SK-N-SH (cell line): ENCODE data around the gene CTF1. TPM values are rescaled to one million over a fixed set of nuclear protein-coding genes. Genes with fewer than 3 reads are reported as not detected.

Source experiments
- CTCF ChIA-PET: fragments of 300-600, 350-600 bp; formaldehyde crosslinking; extraction: SDS; loops from one replicate; lab custom pipeline; 2021; lab: Yijun Ruan, JAX
- POLR2A ChIA-PET: fragments of 350-600 bp; sonication (Branson Sonifier 250); formaldehyde crosslinking; extraction: SDS; loops from one replicate; lab custom pipeline; 2020; ENCODE audit warnings: antibody characterized with exemption, inconsistent platforms; lab: Yijun Ruan, JAX
- DNase-seq: peaks from one replicate; pipeline ENCODE4 v3.0.0; 2012
- H2AFZ ChIP-seq: fragments of 200-600 bp; sonication (generic); 2 replicates; pipeline ENCODE4 v1.8.1; 2016; ENCODE audit warnings: antibody characterized with exemption, mild to moderate bottlenecking, low read depth
- H3F3A ChIP-seq: fragments of 200-600 bp; sonication (generic); replicated peaks from 2 replicates; pipeline ENCODE3; 2016; ENCODE audit warnings: antibody characterized with exemption, mild to moderate bottlenecking; ENCODE audit not compliant: insufficient read depth
- H3K27ac ChIP-seq, 2 experiments: fragments of 200-500 bp in 1 of 2; fragments of 200-600 bp in 1 of 2; sonication (Bioruptor generic) in 1 of 2; sonication (generic), shearing (Covaris generic) in 1 of 2; 2 replicates each; pipeline versions ENCODE4 v1.5.1 to v1.6.1; 2014 to 2016; ENCODE audit warnings: low read depth in 2 of 2, inconsistent platforms in 1 of 2, low read length in 1 of 2, mild to moderate bottlenecking in 1 of 2, mixed read lengths in 1 of 2
- H3K27me3 ChIP-seq: fragments of 200-600 bp; sonication (generic), shearing (Covaris generic); 2 replicates; pipeline ENCODE4 v1.6.1; 2016; ENCODE audit warnings: mixed run types; ENCODE audit not compliant: insufficient read depth
- H3K36me3 ChIP-seq, 2 experiments: fragments of 200-500 bp in 1 of 2; fragments of 200-600 bp in 1 of 2; sonication (Bioruptor generic) in 1 of 2; sonication (generic) in 1 of 2; replicated peaks in 1 of 2; 2 replicates each; pipeline versions ENCODE3 to v1.5.1; 2014 to 2016; ENCODE audit warnings: low read length in 1 of 2, mild to moderate bottlenecking in 1 of 2; ENCODE audit not compliant: insufficient read depth in 2 of 2, control insufficient read depth in 1 of 2
- H3K4me1 ChIP-seq, 2 experiments: fragments of 200-500 bp in 1 of 2; fragments of 200-600 bp in 1 of 2; sonication (Bioruptor generic) in 1 of 2; sonication (generic), shearing (Covaris generic) in 1 of 2; 2 replicates each; pipeline versions ENCODE4 v1.5.1 to v1.6.1; 2014 to 2016; ENCODE audit warnings: low read depth in 1 of 2, low read length in 1 of 2, mixed run types in 1 of 2; ENCODE audit not compliant: insufficient read depth in 2 of 2, control insufficient read depth in 1 of 2
- H3K4me2 ChIP-seq: fragments of 200-600 bp; sonication (generic), shearing (Covaris generic); 2 replicates; pipeline ENCODE4 v1.6.1; 2017; ENCODE audit warnings: mixed run types
- H3K4me3 ChIP-seq, 2 experiments: fragments of 200-500 bp in 1 of 2; fragments of 200-600 bp in 1 of 2; sonication (Bioruptor generic) in 1 of 2; sonication (generic), shearing (Covaris generic) in 1 of 2; 2 replicates each; pipeline versions ENCODE4 v1.5.1 to v1.8.1; 2014 to 2016; ENCODE audit warnings: low read depth in 2 of 2, inconsistent platforms in 1 of 2, low read length in 1 of 2, mild to moderate bottlenecking in 1 of 2, mixed read lengths in 1 of 2, moderate library complexity in 1 of 2
- H3K79me2 ChIP-seq: fragments of 200-600 bp; sonication (generic); 2 replicates; pipeline ENCODE4 v1.8.1; 2017; ENCODE audit warnings: mild to moderate bottlenecking; ENCODE audit not compliant: insufficient read depth
- H3K9ac ChIP-seq: fragments of 200-600 bp; sonication (generic); 2 replicates; pipeline ENCODE4 v1.6.1; 2017; ENCODE audit warnings: mixed run types
- H3K9me2 ChIP-seq: fragments of 200-600 bp; sonication (generic); 2 replicates; pipeline ENCODE4 v1.6.1; 2017; ENCODE audit warnings: mixed run types
- H3K9me3 ChIP-seq: fragments of 200-600 bp; sonication (generic); 2 replicates; pipeline ENCODE4 v1.6.1; 2017; ENCODE audit warnings: mixed run types, mild to moderate bottlenecking, moderate library complexity
- H4K20me1 ChIP-seq: fragments of 200-600 bp; sonication (generic); 2 replicates; pipeline ENCODE4 v1.6.1; 2017; ENCODE audit warnings: mild to moderate bottlenecking, mixed run types; ENCODE audit not compliant: insufficient read depth
- CHD2 ChIP-seq: fragments of 150-350 bp; IDR thresholded peaks from 2 replicates; pipeline ENCODE4 v1.6.1; 2018; ENCODE audit warnings: low read length; ENCODE audit not compliant: partially characterized antibody
- EZH2phosphoT487 ChIP-seq: fragments of 200-600 bp; sonication (generic); IDR thresholded peaks from 2 replicates; pipeline ENCODE4 v1.6.1; 2017; ENCODE audit warnings: low read depth, mixed run types, mild to moderate bottlenecking, antibody characterized with exemption, moderate library complexity, borderline replicate concordance
- SIN3A ChIP-seq: IDR thresholded peaks from 2 replicates; pipeline ENCODE4 v1.6.1; 2012; ENCODE audit warnings: low read depth, mild to moderate bottlenecking, low read length, moderate library complexity, borderline replicate concordance
- USF1 ChIP-seq: IDR thresholded peaks from 2 replicates; pipeline ENCODE4 v1.4.0; 2012; ENCODE audit warnings: low read depth, borderline replicate concordance
- ZBTB33 ChIP-seq: IDR thresholded peaks from 2 replicates; pipeline ENCODE4 v1.4.0; 2012; ENCODE audit warnings: low read depth, borderline replicate concordance
- WGBS: methylation state at CpG from one replicate; pipeline ENCODE4 v1.1.6; 2017; ENCODE audit warnings: low lambda C conversion rate; 5-methylcytosine and 5-hydroxymethylcytosine counted together
- polyA plus RNA-seq, 3 experiments: library from polyadenylated mRNA; depleted of rRNA; stranded (reverse); fragments of >200 nt; gene quantifications; 2 replicates each; pipeline ENCODE4 v1.2.3, GENCODE V29; 2012
- TF ChIP-seq, protein P1 (sequence below): IDR thresholded peaks from 2 replicates; pipeline ENCODE4 v1.6.1; 2012; ENCODE audit warnings: mild to moderate bottlenecking, low read depth, low read length, moderate library complexity
- TF ChIP-seq, protein P2 (sequence below): fragments of 200-600 bp; sonication (generic); IDR thresholded peaks from 2 replicates; pipeline ENCODE4 v1.6.1; 2017; ENCODE audit warnings: antibody characterized with exemption, mild to moderate bottlenecking, moderate library complexity

Gene CTF1
- polyA plus RNA-seq, 1 of the 3 experiments (the other 2 are of a cell fraction): 45.7 TPM

DNA sequence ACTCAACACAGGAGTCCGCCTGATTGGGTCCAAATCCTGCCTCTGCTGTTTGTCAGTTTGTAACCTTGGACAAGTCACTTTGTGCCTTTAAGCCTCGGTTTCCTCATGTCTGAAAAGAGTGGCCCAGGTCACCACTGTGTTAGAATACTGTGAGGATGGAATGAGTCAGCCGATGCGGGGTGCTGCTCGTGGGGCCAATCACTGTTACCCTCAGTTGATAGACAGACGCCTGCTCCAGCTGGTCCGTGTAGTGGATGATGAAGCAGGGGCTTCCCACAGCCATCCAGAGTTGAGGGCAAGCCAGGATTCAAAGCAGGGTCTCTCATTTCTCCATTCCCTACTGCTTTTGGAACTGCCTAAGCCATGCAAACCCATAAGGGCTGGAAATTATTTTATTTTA, 32.8 kb downstream of the CTF1 start:
- Histone ChIP-seq H3K9ac (no peak overlapping the region), H3K27me3 (no peaks in the 10 kb centered on the region), H3K36me3 (peaks cover 30 to 55% of the 10 kb centered on the region in 2 experiments), H3K9me2 (no peaks in the 10 kb centered on the region), H3F3A (no peaks in the 10 kb centered on the region), H3K4me3 (no peak overlapping the region), H3K4me2 (no peak overlapping the region), H3K9me3 (no peaks in the 10 kb centered on the region), H3K4me1 (peaks cover 0 to 23% of the 10 kb centered on the region in 2 experiments; a peak in 1 of 4 replicates), H3K27ac (no peak overlapping the region), H3K79me2 (peaks cover 13% of the 10 kb centered on the region), H2AFZ (no peak overlapping the region), H4K20me1 (no peaks in the 10 kb centered on the region)
- CTCF ChIA-PET: interaction anchor here (4.6 kb wide), 1 partner anchor 13 kb away, joined by 39 read pairs; no protein-coding TSS in a partner anchor
- TF ChIP-seq ZBTB33: no peak
- TF ChIP-seq EZH2phosphoT487: no peak
- TF ChIP-seq, protein P1, sequence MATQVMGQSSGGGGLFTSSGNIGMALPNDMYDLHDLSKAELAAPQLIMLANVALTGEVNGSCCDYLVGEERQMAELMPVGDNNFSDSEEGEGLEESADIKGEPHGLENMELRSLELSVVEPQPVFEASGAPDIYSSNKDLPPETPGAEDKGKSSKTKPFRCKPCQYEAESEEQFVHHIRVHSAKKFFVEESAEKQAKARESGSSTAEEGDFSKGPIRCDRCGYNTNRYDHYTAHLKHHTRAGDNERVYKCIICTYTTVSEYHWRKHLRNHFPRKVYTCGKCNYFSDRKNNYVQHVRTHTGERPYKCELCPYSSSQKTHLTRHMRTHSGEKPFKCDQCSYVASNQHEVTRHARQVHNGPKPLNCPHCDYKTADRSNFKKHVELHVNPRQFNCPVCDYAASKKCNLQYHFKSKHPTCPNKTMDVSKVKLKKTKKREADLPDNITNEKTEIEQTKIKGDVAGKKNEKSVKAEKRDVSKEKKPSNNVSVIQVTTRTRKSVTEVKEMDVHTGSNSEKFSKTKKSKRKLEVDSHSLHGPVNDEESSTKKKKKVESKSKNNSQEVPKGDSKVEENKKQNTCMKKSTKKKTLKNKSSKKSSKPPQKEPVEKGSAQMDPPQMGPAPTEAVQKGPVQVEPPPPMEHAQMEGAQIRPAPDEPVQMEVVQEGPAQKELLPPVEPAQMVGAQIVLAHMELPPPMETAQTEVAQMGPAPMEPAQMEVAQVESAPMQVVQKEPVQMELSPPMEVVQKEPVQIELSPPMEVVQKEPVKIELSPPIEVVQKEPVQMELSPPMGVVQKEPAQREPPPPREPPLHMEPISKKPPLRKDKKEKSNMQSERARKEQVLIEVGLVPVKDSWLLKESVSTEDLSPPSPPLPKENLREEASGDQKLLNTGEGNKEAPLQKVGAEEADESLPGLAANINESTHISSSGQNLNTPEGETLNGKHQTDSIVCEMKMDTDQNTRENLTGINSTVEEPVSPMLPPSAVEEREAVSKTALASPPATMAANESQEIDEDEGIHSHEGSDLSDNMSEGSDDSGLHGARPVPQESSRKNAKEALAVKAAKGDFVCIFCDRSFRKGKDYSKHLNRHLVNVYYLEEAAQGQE: no peak
- TF ChIP-seq CHD2: no peak
- no peak for TF ChIP-seq USF1
- TF ChIP-seq SIN3A: no peak
- no peak for DNase-seq
- WGBS: 94% methylated on average over 5 of the region's 7 CpGs
- POLR2A ChIA-PET: no interaction called here

DNA sequence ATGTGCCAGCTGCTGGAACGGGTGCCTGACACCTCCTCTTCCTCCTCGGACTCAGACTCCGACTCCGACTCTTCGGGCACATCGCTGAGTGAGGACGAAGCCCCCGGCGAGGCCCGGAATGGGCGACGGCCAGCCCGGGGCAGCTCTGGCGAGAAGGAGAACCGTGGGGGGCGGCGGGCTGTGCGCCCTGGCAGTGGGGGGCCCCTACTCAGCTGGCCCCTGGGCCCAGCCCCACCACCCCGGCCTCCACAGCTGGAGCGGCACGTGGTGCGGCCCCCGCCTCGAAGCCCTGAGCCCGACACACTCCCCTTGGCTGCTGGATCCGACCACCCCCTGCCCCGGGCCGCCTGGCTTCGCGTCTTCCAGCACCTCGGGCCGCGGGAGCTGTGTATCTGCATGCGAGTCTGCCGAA, 33.8 kb downstream of the CTF1 start:
- Histone ChIP-seq H3F3A (no peaks in the 10 kb centered on the region), H3K27me3 (no peaks in the 10 kb centered on the region)
- no peak for TF ChIP-seq ZBTB33
- TF ChIP-seq, protein P2, sequence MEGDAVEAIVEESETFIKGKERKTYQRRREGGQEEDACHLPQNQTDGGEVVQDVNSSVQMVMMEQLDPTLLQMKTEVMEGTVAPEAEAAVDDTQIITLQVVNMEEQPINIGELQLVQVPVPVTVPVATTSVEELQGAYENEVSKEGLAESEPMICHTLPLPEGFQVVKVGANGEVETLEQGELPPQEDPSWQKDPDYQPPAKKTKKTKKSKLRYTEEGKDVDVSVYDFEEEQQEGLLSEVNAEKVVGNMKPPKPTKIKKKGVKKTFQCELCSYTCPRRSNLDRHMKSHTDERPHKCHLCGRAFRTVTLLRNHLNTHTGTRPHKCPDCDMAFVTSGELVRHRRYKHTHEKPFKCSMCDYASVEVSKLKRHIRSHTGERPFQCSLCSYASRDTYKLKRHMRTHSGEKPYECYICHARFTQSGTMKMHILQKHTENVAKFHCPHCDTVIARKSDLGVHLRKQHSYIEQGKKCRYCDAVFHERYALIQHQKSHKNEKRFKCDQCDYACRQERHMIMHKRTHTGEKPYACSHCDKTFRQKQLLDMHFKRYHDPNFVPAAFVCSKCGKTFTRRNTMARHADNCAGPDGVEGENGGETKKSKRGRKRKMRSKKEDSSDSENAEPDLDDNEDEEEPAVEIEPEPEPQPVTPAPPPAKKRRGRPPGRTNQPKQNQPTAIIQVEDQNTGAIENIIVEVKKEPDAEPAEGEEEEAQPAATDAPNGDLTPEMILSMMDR: no peak
- TF ChIP-seq, all 33 proteins: peak for 0
- H3K79me2 ChIP-seq: peaks cover 3% of the 10 kb centered on the region; the same call in 1 of the 2 replicates
- peaks cover 35 to 55% of the 10 kb centered on the region in 2 experiments for H3K36me3 ChIP-seq
- no peaks in the 10 kb centered on the region; the same call in 1 of the 2 replicates for H4K20me1 ChIP-seq
- peaks cover 0 to 17% of the 10 kb centered on the region in 2 experiments; a peak in 1 of 4 replicates for H3K4me1 ChIP-seq
- no peaks in the 10 kb centered on the region for H3K9me2 ChIP-seq
- WGBS: 94% methylated on average over 19 of the region's 35 CpGs
- no peak overlapping the region for H3K9ac ChIP-seq
- no peak overlapping the region for H3K4me3 ChIP-seq
- no peak overlapping the region for H2AFZ ChIP-seq
- ChIA-PET POLR2A (no interaction called here), CTCF (interaction anchor here (4.6 kb wide), 1 partner anchor 12 kb away, joined by 39 read pairs; no protein-coding TSS in a partner anchor)
- H3K27ac ChIP-seq: no peak overlapping the region
- no peak overlapping the region for H3K4me2 ChIP-seq
- H3K9me3 ChIP-seq: no peaks in the 10 kb centered on the region
- no peak for DNase-seq
